ENCODE data around the gene UBE2D3.

GRCh38 chr4:102761296-102761701, 66.1 kb downstream of the UBE2D3 start:
- no peak for TF ChIP-seq POLR2AphosphoS5 (IDR thresholded peaks at IDR 0.05; ENCODE audit: low read depth, low read length)
- no peak for TF ChIP-seq CTCF (IDR thresholded peaks at IDR 0.05)
- TF ChIP-seq, protein P1, sequence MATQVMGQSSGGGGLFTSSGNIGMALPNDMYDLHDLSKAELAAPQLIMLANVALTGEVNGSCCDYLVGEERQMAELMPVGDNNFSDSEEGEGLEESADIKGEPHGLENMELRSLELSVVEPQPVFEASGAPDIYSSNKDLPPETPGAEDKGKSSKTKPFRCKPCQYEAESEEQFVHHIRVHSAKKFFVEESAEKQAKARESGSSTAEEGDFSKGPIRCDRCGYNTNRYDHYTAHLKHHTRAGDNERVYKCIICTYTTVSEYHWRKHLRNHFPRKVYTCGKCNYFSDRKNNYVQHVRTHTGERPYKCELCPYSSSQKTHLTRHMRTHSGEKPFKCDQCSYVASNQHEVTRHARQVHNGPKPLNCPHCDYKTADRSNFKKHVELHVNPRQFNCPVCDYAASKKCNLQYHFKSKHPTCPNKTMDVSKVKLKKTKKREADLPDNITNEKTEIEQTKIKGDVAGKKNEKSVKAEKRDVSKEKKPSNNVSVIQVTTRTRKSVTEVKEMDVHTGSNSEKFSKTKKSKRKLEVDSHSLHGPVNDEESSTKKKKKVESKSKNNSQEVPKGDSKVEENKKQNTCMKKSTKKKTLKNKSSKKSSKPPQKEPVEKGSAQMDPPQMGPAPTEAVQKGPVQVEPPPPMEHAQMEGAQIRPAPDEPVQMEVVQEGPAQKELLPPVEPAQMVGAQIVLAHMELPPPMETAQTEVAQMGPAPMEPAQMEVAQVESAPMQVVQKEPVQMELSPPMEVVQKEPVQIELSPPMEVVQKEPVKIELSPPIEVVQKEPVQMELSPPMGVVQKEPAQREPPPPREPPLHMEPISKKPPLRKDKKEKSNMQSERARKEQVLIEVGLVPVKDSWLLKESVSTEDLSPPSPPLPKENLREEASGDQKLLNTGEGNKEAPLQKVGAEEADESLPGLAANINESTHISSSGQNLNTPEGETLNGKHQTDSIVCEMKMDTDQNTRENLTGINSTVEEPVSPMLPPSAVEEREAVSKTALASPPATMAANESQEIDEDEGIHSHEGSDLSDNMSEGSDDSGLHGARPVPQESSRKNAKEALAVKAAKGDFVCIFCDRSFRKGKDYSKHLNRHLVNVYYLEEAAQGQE (IDR thresholded peaks at IDR 0.05; ENCODE audit: insufficient read depth in 1 of 2, low read depth in 2 of 2, low read length in 1 of 2), result no peak
